ENCODE measurements around the gene UBE2J2.

The UBE2J2 gene

DNA sequence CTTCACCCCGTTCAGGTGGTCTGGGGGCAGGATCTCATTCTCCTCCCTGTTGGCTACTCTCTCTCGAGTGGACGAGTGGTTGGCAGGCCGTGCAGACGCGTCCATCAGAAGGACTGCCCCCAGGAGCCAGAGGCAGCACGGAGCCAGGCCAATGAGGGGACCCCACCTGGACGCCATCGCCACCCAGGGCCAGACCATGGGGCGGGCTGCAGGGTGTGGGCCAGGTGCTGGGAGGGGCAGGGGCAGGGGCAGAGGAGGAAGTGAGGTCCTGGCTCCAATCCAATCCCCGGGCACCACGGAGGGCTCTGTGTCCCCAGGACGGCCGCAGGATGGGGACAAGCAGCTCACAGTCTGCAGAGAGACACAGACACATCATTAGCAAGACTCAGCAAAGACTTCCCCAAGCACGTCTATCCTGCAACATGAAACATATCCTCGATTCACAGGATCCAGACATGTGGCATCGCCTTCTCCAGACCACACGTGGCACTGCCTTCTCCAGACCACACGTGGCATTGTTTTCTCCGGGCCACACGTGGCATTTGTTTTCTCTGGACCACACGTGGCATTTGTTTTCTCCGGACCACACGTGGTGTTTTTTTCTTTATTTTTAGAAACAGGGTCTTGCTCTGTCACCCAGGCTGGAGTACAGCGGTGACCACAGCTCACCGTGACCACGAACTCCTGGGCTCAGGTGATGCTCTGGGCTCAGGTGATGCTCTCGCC, 44.9 kb downstream of the UBE2J2 start:
- peak; percentile 18 to 37 for DNase-seq
- TF ChIP-seq POLR2A (IDR thresholded peaks at IDR 0.05; ENCODE audit: low read length) (no peak), GATA1 (IDR thresholded peaks at IDR 0.05; ENCODE audit: low read depth, low read length) (no peak)

DNA sequence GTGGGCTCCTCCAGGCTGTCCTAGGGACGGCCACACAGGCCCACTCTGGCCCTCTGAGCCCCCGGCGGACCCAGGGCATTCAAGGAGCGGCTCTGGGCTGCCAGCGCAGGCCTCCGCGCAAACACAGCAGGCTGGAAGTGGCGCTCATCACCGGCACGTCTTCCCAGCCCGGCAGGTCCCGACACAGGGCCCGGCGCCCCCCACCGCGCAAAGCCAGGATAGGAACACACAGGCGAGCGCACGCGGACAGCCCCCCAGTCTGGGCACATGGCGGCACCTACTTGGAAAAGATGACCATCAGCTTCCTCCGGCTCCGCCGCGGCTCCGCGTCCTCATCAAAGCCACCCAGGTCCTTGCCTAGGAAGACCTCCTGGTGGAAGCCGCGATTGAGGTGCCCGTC, 45.5 kb downstream of the UBE2J2 start:
- DNase-seq: no peak
- TF ChIP-seq GATA1 (IDR thresholded peaks at IDR 0.05; ENCODE audit: low read depth, low read length) (no peak), POLR2A (IDR thresholded peaks at IDR 0.05; ENCODE audit: low read length) (no peak)

DNA sequence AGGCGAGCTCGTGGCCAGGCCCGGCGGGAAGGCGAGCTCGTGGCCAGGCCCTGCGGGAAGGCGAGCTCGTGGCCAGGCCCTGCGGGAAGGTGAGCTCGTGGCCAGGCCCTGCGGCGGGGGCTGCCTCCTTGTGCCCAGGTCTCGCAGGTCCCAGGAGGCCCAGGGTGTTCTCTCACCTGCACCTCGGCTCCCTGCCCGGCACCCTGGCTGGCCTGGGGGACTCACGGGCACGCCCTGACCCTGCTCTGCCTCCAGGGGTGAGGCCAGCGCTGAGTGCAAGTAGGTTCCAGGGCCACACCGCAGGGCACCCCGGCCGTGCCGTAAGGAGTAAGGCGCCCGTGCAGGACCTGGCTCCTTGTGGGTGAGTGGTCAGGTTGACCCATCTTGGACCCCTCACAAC, 46.3 kb downstream of the UBE2J2 start:
- no peak for DNase-seq
- TF ChIP-seq GATA1 (IDR thresholded peaks at IDR 0.05; ENCODE audit: low read depth, low read length) (no peak), POLR2A (IDR thresholded peaks at IDR 0.05; ENCODE audit: low read length) (no peak)

DNA sequence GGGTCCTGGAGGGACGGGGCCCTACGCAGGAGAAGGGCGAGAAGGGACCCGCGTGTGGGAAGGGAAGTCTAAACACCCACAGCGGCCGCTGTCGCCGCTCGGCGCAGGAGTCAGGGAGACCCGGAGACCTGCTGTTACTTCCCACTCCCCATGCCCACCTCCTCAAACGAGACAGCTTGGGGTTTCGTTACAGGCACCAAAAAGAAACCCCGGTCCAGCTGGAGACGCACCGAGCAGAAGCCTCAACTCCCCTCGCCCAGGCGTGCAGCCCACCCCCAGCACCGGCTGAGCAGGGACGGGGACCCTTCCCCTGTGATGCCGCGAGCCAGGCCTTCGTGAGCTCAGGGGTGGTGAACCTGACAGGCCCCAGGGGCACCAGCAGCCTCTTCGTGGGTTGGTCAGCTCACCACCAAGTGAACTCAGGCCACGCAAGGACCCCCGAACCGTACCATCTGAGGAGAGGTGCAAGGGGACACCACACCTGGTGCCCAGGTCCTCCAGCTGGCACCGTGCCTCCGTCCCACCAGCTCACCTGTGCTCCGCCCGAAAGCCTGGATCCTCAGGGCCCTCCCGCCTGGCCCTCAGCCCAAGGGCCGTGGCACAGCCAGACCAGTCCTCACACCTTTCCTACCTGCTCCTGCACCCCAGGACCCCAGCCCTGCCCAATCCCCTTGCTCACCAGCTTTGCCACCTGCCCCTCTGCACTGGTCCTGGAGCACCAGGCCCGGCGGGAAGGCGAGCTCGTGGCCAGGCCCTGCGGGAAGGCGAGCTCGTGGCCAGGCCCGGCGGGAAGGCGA, 46.9 kb downstream of the UBE2J2 start:
- TF ChIP-seq POLR2A (IDR thresholded peaks at IDR 0.05; ENCODE audit: low read length) (no peak), GATA1 (IDR thresholded peaks at IDR 0.05; ENCODE audit: low read depth, low read length) (no peak)
- no peak for DNase-seq

DNA sequence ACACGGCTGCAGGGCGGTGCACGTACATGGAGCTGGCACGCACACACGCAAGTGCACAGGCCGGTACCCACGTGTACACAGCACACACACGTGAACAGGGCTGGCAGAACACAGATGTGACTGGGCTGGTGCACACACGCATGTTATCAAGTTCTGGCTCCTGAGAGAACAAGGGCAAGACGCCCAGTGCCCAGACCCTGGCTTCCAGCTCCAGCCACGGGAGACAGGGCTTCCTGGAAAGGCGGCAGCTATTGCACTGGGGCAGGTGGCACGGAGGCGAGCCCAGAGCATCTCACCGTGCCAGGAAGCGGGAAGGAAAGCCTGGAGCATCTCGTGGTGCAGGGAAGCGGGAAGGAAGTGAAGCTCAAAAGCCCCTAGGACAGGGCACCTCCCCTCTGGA, 47.7 kb downstream of the UBE2J2 start:
- no peak for DNase-seq
- TF ChIP-seq POLR2A (IDR thresholded peaks at IDR 0.05; ENCODE audit: low read length) (no peak), GATA1 (IDR thresholded peaks at IDR 0.05; ENCODE audit: low read depth, low read length) (no peak)

DNA sequence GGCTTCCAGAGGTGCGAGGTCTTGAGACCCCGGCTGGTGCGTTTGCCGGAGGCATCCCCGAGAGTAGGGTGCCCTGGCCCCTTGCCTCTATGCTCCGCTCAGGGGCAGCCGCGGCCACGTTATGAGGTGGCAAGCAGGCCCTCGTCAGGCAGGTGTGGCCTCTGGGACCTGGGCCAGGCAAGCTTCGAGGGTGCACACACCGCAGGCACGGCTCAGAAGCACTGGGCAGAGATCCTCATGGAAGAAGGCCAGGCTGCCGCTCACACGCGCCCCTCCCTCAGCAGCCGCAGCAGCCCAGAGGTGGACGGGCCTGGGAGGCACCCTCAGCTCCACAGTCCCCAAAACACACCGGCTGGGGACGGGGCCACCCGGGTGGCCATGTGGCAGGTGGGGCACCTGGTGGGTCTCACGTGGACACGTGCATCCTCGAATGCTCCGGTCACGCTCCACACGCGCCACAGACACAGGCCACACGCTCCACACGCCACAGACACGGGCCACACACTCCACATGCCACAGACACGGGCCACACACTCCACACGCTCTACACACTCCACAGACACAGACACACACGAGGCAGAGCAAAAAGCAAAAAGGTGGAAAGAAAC, 48.3 kb downstream of the UBE2J2 start:
- DNase-seq: no peak
- TF ChIP-seq POLR2A (IDR thresholded peaks at IDR 0.05; ENCODE audit: low read length): no peak
- TF ChIP-seq GATA1 (IDR thresholded peaks at IDR 0.05; ENCODE audit: low read depth, low read length): no peak

DNA sequence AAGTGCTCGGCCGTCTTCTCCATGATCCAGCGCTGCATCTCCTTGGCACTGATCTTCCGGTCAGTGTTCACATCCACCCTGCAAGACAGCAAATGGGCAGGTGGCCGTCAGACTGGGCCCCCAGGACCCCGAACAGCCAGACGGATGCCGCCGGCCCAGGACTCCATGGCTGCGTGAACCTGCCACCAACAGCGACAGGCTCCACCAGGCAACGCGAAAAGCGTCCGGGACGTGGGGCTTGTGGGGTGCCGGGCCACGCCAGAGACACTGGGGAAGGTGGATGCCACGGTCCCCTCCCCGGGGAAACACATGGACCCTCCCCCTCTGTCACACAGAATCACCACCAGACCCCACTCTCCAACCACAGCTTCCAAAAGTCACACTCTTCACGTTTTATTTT, 49.8 kb downstream of the UBE2J2 start:
- no peak for DNase-seq
- TF ChIP-seq POLR2A (IDR thresholded peaks at IDR 0.05; ENCODE audit: low read length) (no peak), GATA1 (IDR thresholded peaks at IDR 0.05; ENCODE audit: low read depth, low read length) (no peak)

DNA sequence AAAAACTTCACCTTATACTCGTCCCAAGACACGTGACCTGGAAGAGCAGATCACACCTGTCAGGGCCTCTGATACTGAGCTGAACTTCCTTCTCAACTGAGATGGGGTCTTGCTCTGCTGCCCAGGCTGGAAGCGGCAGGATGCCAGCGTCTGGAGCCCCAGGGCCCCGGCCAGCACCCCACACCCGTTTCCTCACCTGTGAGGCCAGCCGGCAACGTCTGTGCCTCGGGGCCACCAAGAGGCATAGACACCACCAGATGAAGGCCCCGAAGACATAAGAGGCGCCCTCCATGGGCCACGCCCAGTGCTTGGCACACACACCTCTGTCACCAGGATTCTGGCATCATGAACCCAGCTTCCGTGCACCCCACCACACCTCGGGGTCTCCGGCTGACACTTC, 50.3 kb downstream of the UBE2J2 start:
- TF ChIP-seq GATA1 (IDR thresholded peaks at IDR 0.05; ENCODE audit: low read depth, low read length) (no peak), POLR2A (IDR thresholded peaks at IDR 0.05; ENCODE audit: low read length) (no peak)
- DNase-seq: no peak

DNA sequence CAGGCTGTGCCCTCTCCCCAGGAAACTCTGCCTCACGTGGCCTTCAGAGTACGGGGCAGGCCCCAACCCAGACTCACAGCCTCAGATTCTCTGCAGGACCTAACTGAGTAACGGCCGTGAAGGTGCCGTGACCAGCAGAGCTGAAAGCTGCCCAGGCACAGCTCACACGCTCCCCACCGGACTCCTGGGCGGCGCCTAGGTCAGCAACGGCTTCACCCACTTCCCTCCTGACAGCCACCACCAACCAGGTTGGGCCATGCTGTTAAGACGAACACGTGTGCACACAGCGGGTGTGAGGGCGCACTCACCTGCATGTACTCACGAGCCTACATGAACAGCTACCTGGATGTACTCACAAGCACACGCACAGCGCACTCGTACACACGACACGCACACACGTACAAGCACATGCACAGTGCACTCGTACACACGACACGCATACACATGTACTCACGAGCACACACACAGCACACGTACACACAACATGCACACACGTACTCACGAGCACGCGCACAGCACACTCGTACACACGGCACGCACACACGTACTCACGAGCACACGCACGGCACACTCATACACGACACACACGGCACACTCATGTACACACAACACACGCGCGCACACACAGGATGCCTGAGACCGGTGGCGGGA, 51.0 kb downstream of the UBE2J2 start:
- no peak for TF ChIP-seq POLR2A (IDR thresholded peaks at IDR 0.05; ENCODE audit: low read length)
- TF ChIP-seq GATA1 (IDR thresholded peaks at IDR 0.05; ENCODE audit: low read depth, low read length): no peak
- DNase-seq: no peak

DNA sequence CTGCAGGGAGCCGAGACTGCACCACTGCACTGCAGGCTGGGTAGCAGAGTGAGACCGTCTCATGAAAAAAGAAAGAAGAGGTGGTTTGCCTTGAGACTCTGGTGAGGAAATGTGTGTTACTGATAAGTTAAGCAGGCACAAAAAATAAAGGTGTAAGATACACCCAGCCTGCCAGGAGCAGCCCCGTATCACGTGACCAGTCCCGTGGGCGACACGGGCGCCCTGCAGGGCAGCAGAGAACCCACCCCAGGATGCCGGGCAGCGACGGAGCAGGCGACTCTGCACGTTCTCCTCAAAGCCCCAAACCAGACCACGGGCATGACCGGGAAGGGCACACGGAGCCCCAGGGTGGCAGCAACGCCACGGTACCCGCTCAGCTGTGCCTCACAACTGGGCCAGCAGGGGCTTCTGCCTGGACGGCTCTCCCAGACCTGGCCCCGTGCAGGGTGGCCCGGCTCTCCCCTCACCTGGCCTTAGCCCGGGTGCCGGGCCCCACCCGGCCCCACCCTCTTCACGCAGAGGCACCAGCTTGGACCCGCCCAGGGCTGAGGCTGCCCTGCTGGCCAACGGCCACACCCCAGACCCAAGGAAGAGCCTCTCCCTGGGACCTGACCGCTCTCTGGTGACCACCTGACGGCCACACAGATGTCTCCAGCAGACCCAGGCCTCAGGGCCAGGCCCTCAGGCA, 51.6 kb downstream of the UBE2J2 start:
- no peak for DNase-seq
- TF ChIP-seq GATA1 (IDR thresholded peaks at IDR 0.05; ENCODE audit: low read depth, low read length) (no peak), POLR2A (IDR thresholded peaks at IDR 0.05; ENCODE audit: low read length) (no peak)

DNA sequence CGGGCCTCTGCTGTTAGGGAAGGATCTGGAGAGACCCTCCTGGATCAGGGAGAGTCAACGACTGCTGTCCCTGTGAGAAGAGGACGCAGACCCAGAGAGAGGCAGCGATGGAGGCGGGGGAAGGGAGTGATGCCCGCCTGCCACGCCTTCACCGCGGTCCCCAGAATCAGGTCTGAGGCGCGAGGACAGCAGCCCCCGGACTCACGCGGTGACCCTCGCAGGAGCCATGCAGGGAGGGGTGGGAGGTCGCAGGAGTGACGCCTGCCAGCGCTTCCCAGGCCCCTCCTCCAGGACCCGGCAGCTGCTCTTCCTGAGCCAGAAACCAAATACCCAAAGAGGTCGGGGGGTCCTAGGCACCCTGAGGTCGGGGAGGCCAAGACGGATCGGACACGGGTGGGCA, 53.5 kb downstream of the UBE2J2 start:
- no peak for DNase-seq

DNA sequence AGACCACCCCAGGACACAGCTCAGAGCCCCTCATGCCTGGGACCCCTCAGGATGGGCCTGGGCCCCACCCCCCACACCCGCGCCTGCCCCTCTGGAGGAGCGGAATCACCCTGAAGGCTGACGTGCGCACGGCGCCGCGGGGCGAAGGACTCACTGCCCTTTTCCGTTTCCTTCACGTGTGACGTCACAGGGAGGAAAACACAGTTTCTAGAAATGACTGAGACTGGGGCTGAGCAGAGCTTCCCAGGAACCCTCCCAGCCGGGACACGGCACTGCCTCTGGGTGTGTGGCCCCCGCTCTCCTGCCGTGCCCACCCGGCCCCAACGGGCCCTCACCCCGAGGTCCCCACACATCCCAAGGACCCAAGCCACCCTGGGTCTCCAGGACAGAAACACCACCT, 54.3 kb downstream of the UBE2J2 start:
- no peak for DNase-seq

More for the DNA sequence above, 53.5 kb downstream of the UBE2J2 start:
- TF ChIP-seq POLR2A (IDR thresholded peaks at IDR 0.05; ENCODE audit: low read length): no peak
- no peak for TF ChIP-seq GATA1 (IDR thresholded peaks at IDR 0.05; ENCODE audit: low read depth, low read length)

DNA sequence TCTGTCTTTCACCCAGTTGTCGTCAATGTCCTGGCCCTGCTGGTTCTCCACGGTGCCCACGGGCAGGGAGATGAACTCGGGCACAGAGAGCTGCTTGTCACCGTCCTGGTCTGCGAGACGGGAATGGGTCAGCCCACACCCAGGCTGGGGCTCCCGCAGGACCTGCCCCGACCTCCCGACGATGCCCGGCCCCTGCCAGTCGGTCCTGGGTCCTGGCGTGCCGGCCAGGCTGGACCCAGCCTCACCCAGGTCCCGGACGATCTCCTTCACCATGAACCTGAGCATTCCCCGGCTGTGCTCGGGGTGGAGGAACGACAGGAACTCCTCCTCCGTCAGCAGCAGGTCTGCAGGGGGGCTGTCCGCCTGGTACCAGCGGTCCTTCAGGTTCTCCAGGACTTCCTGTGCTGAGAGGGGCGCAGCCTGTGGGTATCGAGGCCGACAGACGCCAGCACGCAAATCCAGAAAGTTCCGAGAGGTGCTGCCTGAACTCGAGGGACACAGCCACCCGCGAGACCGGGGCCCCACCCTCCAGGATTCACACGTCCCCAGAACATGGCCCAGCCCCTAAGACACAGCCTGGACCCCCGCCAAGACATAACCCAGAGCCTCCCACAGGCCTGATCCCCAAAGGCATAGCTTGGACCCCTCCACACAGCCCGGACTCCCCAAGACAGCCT, 55.0 kb downstream of the UBE2J2 start:
- no peak for TF ChIP-seq POLR2A (IDR thresholded peaks at IDR 0.05; ENCODE audit: low read length)
- no peak for TF ChIP-seq GATA1 (IDR thresholded peaks at IDR 0.05; ENCODE audit: low read depth, low read length)
- no peak for DNase-seq

More for the DNA sequence above, 54.3 kb downstream of the UBE2J2 start:
- no peak for TF ChIP-seq POLR2A (IDR thresholded peaks at IDR 0.05; ENCODE audit: low read length)
- TF ChIP-seq GATA1 (IDR thresholded peaks at IDR 0.05; ENCODE audit: low read depth, low read length): no peak
